GM23338 (cell line): ENCODE measurements around the gene ABCB11. TPM values are rescaled to one million over a fixed set of nuclear protein-coding genes. Genes with fewer than 3 reads are reported as not detected.

ENCODE experiments used
- ATAC-seq: fragments of 200-7000 bp; cut with Tn5 transposase; 3 replicates; pipeline ENCODE4 v1.9.1; 2020
- DNase-seq: peaks from one replicate; pipeline ENCODE4 v3.0.0-alpha.2; 2015; ENCODE audit warnings: low spot score
- H2AFZ ChIP-seq: fragments of 200-600 bp; sonication (generic); 2 replicates; pipeline ENCODE4 v1.8.0; 2016; ENCODE audit warnings: antibody characterized with exemption, mild to moderate bottlenecking, moderate library complexity
- H3F3A ChIP-seq: fragments of 200-600 bp; sonication (generic); replicated peaks from 2 replicates; pipeline ENCODE4 v1.8.0; 2017; ENCODE audit warnings: antibody characterized with exemption, mixed run types, low read depth
- H3K27ac ChIP-seq: fragments of 200-600 bp; sonication (generic); 2 replicates; pipeline ENCODE4 v1.6.1; 2016; ENCODE audit warnings: low read depth
- H3K27me3 ChIP-seq: fragments of 200-600 bp; sonication (generic); 2 replicates; pipeline ENCODE4 v1.8.0; 2016; ENCODE audit warnings: mild to moderate bottlenecking, mixed run types, moderate library complexity; ENCODE audit not compliant: insufficient read depth
- H3K36me3 ChIP-seq: fragments of 200-600 bp; sonication (generic); 2 replicates; pipeline ENCODE4 v1.8.0; 2016; ENCODE audit warnings: mild to moderate bottlenecking; ENCODE audit not compliant: insufficient read depth
- H3K4me1 ChIP-seq: fragments of 200-600 bp; sonication (generic); 2 replicates; pipeline ENCODE4 v1.8.0; 2016; ENCODE audit warnings: mild to moderate bottlenecking, moderate library complexity; ENCODE audit not compliant: insufficient read depth
- H3K4me2 ChIP-seq: fragments of 200-600 bp; sonication (generic); 2 replicates; pipeline ENCODE4 v1.7.1; 2017; ENCODE audit warnings: mixed run types
- H3K4me3 ChIP-seq: fragments of 200-600 bp; sonication (generic); 2 replicates; pipeline ENCODE4 v1.6.1; 2016; ENCODE audit warnings: mixed run types
- H3K79me2 ChIP-seq: fragments of 200-600 bp; sonication (generic); replicated peaks from 2 replicates; pipeline ENCODE4 v1.8.0; 2017; ENCODE audit warnings: mild to moderate bottlenecking; ENCODE audit not compliant: insufficient read depth
- H3K9me2 ChIP-seq: fragments of 200-600 bp; sonication (generic); 2 replicates; pipeline ENCODE4 v1.8.0; 2017; ENCODE audit not compliant: insufficient read depth
- H4K20me1 ChIP-seq: fragments of 200-600 bp; sonication (generic); replicated peaks from 2 replicates; pipeline ENCODE4 v1.8.0; 2017; ENCODE audit warnings: mild to moderate bottlenecking; ENCODE audit not compliant: insufficient read depth
- H3K27ac Mint-ChIP-seq: 2 replicates; pipeline ENCODE4 v1.8.0; 2020; ENCODE audit warnings: inconsistent platforms, mild to moderate bottlenecking, moderate library complexity, mixed read lengths
- H3K27me3 Mint-ChIP-seq: 3 replicates; pipeline ENCODE4 v1.8.0; 2022; ENCODE audit warnings: low read depth, mild to moderate bottlenecking, moderate library complexity, mixed read lengths, inconsistent platforms; ENCODE audit not compliant: insufficient read depth, poor library complexity
- H3K36me3 Mint-ChIP-seq: 3 replicates; pipeline ENCODE4 v1.8.0; 2021; ENCODE audit warnings: low read depth, mild to moderate bottlenecking, inconsistent platforms, moderate library complexity, mixed read lengths
- H3K4me1 Mint-ChIP-seq: 3 replicates; pipeline ENCODE4 v1.8.0; 2020; ENCODE audit warnings: mild to moderate bottlenecking, inconsistent platforms, mixed read lengths
- H3K4me3 Mint-ChIP-seq: 3 replicates; pipeline ENCODE4 v1.8.0; 2021; ENCODE audit warnings: moderate library complexity, mild to moderate bottlenecking, inconsistent platforms, mixed read lengths
- H3K9me3 Mint-ChIP-seq: 3 replicates; pipeline ENCODE4 v1.8.0; 2020; ENCODE audit warnings: moderate library complexity, mild to moderate bottlenecking, inconsistent platforms, mixed read lengths
- CREB1 ChIP-seq: fragments of 250-450 bp; sonication (Bioruptor Pico); IDR thresholded peaks from 2 replicates; pipeline ENCODE4 v1.5.0; 2020; ENCODE audit warnings: low read depth, mild to moderate bottlenecking, moderate library complexity
- EZH2phosphoT487 ChIP-seq: fragments of 200-600 bp; sonication (generic); IDR thresholded peaks from one replicate; pipeline ENCODE4 v1.8.1; 2018; ENCODE audit warnings: antibody characterized with exemption; ENCODE audit not compliant: unreplicated experiment
- JUNB ChIP-seq: IDR thresholded peaks from one replicate; pipeline ENCODE4 v1.6.1; 2016; ENCODE audit warnings: antibody characterized with exemption; ENCODE audit not compliant: unreplicated experiment
- NANOG ChIP-seq: IDR thresholded peaks from 2 replicates; pipeline ENCODE4 v1.6.1; 2016; ENCODE audit warnings: antibody characterized with exemption, borderline replicate concordance
- POLR2AphosphoS5 ChIP-seq: IDR thresholded peaks from 2 replicates; pipeline ENCODE4 v1.6.1; 2016; ENCODE audit warnings: antibody characterized with exemption, low read depth
- STAT1 ChIP-seq: IDR thresholded peaks from one replicate; pipeline ENCODE4 v1.6.1; 2016; ENCODE audit warnings: antibody characterized with exemption; ENCODE audit not compliant: unreplicated experiment
- ZNF331 ChIP-seq: fragments of 250-450 bp; sonication (Bioruptor Pico); IDR thresholded peaks from 2 replicates; pipeline ENCODE4 v1.5.0; 2020; ENCODE audit warnings: low read depth, mild to moderate bottlenecking, moderate library complexity
- polyA plus RNA-seq: library from polyadenylated mRNA; unstranded; fragments of >200 nt; fragmentation: Nextera tagmentation; extraction: Ambion mirVana; gene quantifications from 2 replicates; pipeline ENCODE4 v1.2.1, GENCODE V29; 2016
- total RNA-seq: library from RNA; depleted of rRNA; stranded (reverse); fragments of >200 nt; shearing (Covaris generic); gene quantifications from 2 replicates; pipeline ENCODE4 v1.2.3, GENCODE V29; 2014
- TF ChIP-seq, protein P1 (sequence below): fragments of 250-450 bp; sonication (Bioruptor Pico); IDR thresholded peaks from 2 replicates; pipeline ENCODE4 v1.5.0; 2020; ENCODE audit warnings: mild to moderate bottlenecking, moderate library complexity
- TF ChIP-seq, protein P2 (sequence below), 2 experiments: fragments of 200-600 bp in 1 of 2; sonication (generic) in 1 of 2; conservative IDR thresholded peaks; 2 replicates each; pipeline versions ENCODE4 v1.5.1 to v1.6.1; 2016 to 2017; ENCODE audit warnings: antibody characterized with exemption in 2 of 2, low read depth in 2 of 2, mild to moderate bottlenecking in 2 of 2, moderate library complexity in 1 of 2
- TF ChIP-seq, protein P3 (sequence below): IDR thresholded peaks from 2 replicates; pipeline ENCODE4 v1.6.1; 2016; ENCODE audit warnings: antibody characterized with exemption

Gene ABCB11
- total and polyA plus RNA-seq, 2 experiments from 2014 or later, result not detected

DNA sequence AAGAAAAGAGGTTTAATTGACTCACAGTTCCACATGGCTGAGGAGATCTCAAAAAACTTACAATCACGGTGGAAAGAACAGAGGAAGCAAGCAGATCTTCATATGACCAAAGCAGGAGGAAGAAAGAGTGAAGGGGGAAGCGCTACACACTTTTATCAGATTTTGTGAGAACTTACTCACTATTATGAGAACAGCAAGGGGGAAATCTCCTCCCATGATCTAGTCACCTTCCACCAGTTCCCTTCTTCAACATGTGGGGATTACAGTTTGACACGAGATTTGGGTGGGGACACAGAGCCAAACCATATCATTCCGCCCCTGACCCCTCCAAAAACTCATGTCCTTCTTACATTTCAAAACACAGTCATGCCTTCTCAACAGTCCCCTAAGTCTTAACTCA, 75.8 kb downstream of the ABCB11 start:
- Histone ChIP-seq H2AFZ (no peak overlapping the region), H4K20me1 (no peaks in the 10 kb centered on the region), H3K4me3 (no peak overlapping the region), H3K4me2 (no peak overlapping the region), H3K79me2 (no peaks in the 10 kb centered on the region), H3K9me2 (no peaks in the 10 kb centered on the region), H3K4me1 (no peaks in the 10 kb centered on the region), H3K36me3 (no peaks in the 10 kb centered on the region), H3K27me3 (no peaks in the 10 kb centered on the region), H3F3A (no peaks in the 10 kb centered on the region), H3K27ac (no peak overlapping the region)
- DNase-seq (no peak), ATAC-seq (no peak)
- no peaks in the 10 kb centered on the region for H3K4me1 Mint-ChIP-seq
- H3K4me3 Mint-ChIP-seq, result no peak overlapping the region
- no peaks in the 10 kb centered on the region for H3K36me3 Mint-ChIP-seq
- H3K27me3 Mint-ChIP-seq, result no peaks in the 10 kb centered on the region
- no peak overlapping the region for H3K27ac Mint-ChIP-seq
- H3K9me3 Mint-ChIP-seq, result no peaks in the 10 kb centered on the region; the same call in 2 of the 3 replicates
- no peak for TF ChIP-seq JUNB
- TF ChIP-seq, protein P1, sequence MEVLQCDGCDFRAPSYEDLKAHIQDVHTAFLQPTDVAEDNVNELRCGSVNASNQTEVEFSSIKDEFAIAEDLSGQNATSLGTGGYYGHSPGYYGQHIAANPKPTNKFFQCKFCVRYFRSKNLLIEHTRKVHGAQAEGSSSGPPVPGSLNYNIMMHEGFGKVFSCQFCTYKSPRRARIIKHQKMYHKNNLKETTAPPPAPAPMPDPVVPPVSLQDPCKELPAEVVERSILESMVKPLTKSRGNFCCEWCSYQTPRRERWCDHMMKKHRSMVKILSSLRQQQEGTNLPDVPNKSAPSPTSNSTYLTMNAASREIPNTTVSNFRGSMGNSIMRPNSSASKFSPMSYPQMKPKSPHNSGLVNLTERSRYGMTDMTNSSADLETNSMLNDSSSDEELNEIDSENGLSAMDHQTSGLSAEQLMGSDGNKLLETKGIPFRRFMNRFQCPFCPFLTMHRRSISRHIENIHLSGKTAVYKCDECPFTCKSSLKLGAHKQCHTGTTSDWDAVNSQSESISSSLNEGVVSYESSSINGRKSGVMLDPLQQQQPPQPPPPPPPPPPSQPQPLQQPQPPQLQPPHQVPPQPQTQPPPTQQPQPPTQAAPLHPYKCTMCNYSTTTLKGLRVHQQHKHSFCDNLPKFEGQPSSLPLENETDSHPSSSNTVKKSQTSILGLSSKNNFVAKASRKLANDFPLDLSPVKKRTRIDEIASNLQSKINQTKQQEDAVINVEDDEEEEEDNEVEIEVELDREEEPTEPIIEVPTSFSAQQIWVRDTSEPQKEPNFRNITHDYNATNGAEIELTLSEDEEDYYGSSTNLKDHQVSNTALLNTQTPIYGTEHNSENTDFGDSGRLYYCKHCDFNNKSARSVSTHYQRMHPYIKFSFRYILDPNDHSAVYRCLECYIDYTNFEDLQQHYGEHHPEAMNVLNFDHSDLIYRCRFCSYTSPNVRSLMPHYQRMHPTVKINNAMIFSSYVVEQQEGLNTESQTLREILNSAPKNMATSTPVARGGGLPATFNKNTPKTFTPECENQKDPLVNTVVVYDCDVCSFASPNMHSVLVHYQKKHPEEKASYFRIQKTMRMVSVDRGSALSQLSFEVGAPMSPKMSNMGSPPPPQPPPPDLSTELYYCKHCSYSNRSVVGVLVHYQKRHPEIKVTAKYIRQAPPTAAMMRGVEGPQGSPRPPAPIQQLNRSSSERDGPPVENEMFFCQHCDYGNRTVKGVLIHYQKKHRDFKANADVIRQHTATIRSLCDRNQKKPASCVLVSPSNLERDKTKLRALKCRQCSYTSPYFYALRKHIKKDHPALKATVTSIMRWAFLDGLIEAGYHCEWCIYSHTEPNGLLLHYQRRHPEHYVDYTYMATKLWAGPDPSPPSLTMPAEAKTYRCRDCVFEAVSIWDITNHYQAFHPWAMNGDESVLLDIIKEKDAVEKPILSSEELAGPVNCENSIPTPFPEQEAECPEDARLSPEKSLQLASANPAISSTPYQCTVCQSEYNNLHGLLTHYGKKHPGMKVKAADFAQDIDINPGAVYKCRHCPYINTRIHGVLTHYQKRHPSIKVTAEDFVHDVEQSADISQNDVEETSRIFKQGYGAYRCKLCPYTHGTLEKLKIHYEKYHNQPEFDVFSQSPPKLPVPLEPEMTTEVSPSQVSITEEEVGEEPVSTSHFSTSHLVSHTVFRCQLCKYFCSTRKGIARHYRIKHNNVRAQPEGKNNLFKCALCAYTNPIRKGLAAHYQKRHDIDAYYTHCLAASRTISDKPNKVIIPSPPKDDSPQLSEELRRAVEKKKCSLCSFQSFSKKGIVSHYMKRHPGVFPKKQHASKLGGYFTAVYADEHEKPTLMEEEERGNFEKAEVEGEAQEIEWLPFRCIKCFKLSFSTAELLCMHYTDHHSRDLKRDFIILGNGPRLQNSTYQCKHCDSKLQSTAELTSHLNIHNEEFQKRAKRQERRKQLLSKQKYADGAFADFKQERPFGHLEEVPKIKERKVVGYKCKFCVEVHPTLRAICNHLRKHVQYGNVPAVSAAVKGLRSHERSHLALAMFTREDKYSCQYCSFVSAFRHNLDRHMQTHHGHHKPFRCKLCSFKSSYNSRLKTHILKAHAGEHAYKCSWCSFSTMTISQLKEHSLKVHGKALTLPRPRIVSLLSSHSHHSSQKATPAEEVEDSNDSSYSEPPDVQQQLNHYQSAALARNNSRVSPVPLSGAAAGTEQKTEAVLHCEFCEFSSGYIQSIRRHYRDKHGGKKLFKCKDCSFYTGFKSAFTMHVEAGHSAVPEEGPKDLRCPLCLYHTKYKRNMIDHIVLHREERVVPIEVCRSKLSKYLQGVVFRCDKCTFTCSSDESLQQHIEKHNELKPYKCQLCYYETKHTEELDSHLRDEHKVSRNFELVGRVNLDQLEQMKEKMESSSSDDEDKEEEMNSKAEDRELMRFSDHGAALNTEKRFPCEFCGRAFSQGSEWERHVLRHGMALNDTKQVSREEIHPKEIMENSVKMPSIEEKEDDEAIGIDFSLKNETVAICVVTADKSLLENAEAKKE (CRISPR knock-in tag), result no peak
- no peak for TF ChIP-seq POLR2AphosphoS5
- TF ChIP-seq, protein P2, sequence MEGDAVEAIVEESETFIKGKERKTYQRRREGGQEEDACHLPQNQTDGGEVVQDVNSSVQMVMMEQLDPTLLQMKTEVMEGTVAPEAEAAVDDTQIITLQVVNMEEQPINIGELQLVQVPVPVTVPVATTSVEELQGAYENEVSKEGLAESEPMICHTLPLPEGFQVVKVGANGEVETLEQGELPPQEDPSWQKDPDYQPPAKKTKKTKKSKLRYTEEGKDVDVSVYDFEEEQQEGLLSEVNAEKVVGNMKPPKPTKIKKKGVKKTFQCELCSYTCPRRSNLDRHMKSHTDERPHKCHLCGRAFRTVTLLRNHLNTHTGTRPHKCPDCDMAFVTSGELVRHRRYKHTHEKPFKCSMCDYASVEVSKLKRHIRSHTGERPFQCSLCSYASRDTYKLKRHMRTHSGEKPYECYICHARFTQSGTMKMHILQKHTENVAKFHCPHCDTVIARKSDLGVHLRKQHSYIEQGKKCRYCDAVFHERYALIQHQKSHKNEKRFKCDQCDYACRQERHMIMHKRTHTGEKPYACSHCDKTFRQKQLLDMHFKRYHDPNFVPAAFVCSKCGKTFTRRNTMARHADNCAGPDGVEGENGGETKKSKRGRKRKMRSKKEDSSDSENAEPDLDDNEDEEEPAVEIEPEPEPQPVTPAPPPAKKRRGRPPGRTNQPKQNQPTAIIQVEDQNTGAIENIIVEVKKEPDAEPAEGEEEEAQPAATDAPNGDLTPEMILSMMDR (conservative IDR thresholded peaks at IDR 0.05; ENCODE audit: low read depth in 2 of 2), result no peak
- TF ChIP-seq EZH2phosphoT487, result no peak
- no peak for TF ChIP-seq ZNF331 (CRISPR knock-in tag)
- TF ChIP-seq CREB1 (CRISPR knock-in tag), result no peak
- TF ChIP-seq NANOG, result no peak
- TF ChIP-seq, protein P3, sequence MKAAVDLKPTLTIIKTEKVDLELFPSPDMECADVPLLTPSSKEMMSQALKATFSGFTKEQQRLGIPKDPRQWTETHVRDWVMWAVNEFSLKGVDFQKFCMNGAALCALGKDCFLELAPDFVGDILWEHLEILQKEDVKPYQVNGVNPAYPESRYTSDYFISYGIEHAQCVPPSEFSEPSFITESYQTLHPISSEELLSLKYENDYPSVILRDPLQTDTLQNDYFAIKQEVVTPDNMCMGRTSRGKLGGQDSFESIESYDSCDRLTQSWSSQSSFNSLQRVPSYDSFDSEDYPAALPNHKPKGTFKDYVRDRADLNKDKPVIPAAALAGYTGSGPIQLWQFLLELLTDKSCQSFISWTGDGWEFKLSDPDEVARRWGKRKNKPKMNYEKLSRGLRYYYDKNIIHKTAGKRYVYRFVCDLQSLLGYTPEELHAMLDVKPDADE, result no peak
- TF ChIP-seq STAT1, result no peak
